HG02798 (cell line): ENCODE results near the gene TIMM29.

Experiments
- ATAC-seq: cut with Tn5 transposase; IDR thresholded peaks from one replicate; pipeline ENCODE4 v1.9.1; 2021; ENCODE audit warnings: mild to moderate bottlenecking; ENCODE audit not compliant: unreplicated experiment, poor library complexity

Gene TIMM29

DNA sequence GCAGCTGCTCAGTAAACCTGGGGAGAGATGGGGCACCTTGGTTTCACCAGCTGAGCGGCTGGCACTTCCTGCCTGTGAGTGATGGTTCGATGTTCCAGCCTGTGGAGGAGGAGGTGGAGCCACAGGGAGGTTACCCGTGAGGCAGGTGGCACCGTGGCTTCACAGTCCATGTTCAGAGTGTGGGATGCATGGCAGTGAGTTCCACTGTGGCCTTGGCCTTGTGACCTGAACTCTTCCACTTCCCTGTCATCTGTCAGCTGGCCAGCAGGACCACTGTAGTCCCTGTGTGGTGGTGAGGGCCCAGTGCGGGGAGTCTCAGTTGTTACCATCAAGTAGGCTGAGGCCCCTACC, 49.1 kb downstream of the TIMM29 start:
- no peak for ATAC-seq
